HEK293 (cell line): ENCODE measurements around the gene MS4A10.

Source experiments
- CTCF ChIA-PET: fragments of 350-600 bp; formaldehyde crosslinking; extraction: SDS; loops from one replicate; lab custom pipeline; 2021; ENCODE audit warnings: antibody characterized with exemption; lab: Yijun Ruan, JAX
- POLR2A ChIA-PET: fragments of 300-600 bp; formaldehyde crosslinking; extraction: SDS; loops from one replicate; lab custom pipeline; 2020; ENCODE audit warnings: antibody characterized with exemption, inconsistent platforms; lab: Yijun Ruan, JAX
- H3K27ac ChIP-seq: fragments of 200-500 bp; sonication (Bioruptor generic); 2 replicates; pipeline ENCODE4 v1.5.1; 2014; ENCODE audit warnings: low read depth, low read length, control low read depth, inconsistent platforms; ENCODE audit errors: extremely low read depth
- H3K36me3 ChIP-seq, 2 experiments: fragments of 200-500 bp in 1 of 2; sonication (Bioruptor generic) in 1 of 2; 1 replicate in 1 of 2; 2 replicates in 1 of 2; pipeline ENCODE4 v1.5.1; 2014 to 2017; ENCODE audit warnings: inconsistent platforms in 2 of 2, low read length in 2 of 2; ENCODE audit not compliant: control insufficient read depth in 2 of 2, insufficient read depth in 1 of 2
- H3K4me1 ChIP-seq: fragments of 200-500 bp; sonication (Bioruptor generic); 2 replicates; pipeline ENCODE4 v1.5.1; 2014; ENCODE audit warnings: mild to moderate bottlenecking, low read length, inconsistent platforms; ENCODE audit not compliant: control insufficient read depth, insufficient read depth
- H3K4me3 ChIP-seq: 2 replicates; pipeline ENCODE4 v1.5.1; 2011; ENCODE audit warnings: low read depth, mild to moderate bottlenecking, control low read depth, low read length, moderate library complexity
- H3K9me3 ChIP-seq: fragments of 200-500 bp; sonication (Bioruptor generic); 2 replicates; pipeline ENCODE4 v1.5.1; 2014; ENCODE audit warnings: low read depth, low read length, inconsistent platforms; ENCODE audit not compliant: control insufficient read depth, insufficient read depth
- FEZF1 ChIP-seq: fragments of 450-650 bp; formaldehyde crosslinking; IDR thresholded peaks from 2 replicates; pipeline ENCODE4 v1.5.1; 2016; ENCODE audit warnings: missing biosample characterization, missing genetic modification characterization
- MYNN ChIP-seq: fragments of 450-650 bp; formaldehyde crosslinking; IDR thresholded peaks from 2 replicates; pipeline ENCODE4 v1.5.1; 2016; ENCODE audit warnings: missing biosample characterization, missing genetic modification characterization, borderline replicate concordance
- SCRT1 ChIP-seq: fragments of 450-650 bp; formaldehyde crosslinking; IDR thresholded peaks from 2 replicates; pipeline ENCODE4 v1.5.1; 2016; ENCODE audit warnings: missing biosample characterization, missing genetic modification characterization, borderline replicate concordance
- SETDB1 ChIP-seq: IDR thresholded peaks from one replicate; pipeline ENCODE4 v1.6.1; 2017; ENCODE audit warnings: mild to moderate bottlenecking, low read length, moderate library complexity, mixed read lengths; ENCODE audit not compliant: insufficient read length
- SP3 ChIP-seq: fragments of 450-650 bp; formaldehyde crosslinking; IDR thresholded peaks from 2 replicates; pipeline ENCODE4 v1.5.1; 2016; ENCODE audit warnings: missing biosample characterization, missing genetic modification characterization
- SP7 ChIP-seq: fragments of 450-650 bp; formaldehyde crosslinking; IDR thresholded peaks from 2 replicates; pipeline ENCODE4 v1.5.1; 2016; ENCODE audit warnings: missing biosample characterization, missing genetic modification characterization
- ZNF112 ChIP-seq: fragments of 450-650 bp; formaldehyde crosslinking; IDR thresholded peaks from 2 replicates; pipeline ENCODE4 v1.5.0; 2017; ENCODE audit warnings: missing biosample characterization, missing genetic modification characterization
- ZNF121 ChIP-seq: fragments of 450-650 bp; formaldehyde crosslinking; IDR thresholded peaks from 2 replicates; pipeline ENCODE4 v1.5.1; 2016; ENCODE audit warnings: missing biosample characterization, missing genetic modification characterization
- ZNF140 ChIP-seq: fragments of 450-650 bp; formaldehyde crosslinking; IDR thresholded peaks from 2 replicates; pipeline ENCODE4 v1.5.1; 2016; ENCODE audit warnings: missing biosample characterization, missing genetic modification characterization
- ZNF221 ChIP-seq: fragments of 450-650 bp; formaldehyde crosslinking; IDR thresholded peaks from 2 replicates; pipeline ENCODE4 v1.5.1; 2017; ENCODE audit warnings: missing biosample characterization, missing genetic modification characterization, borderline replicate concordance
- ZNF302 ChIP-seq: fragments of 450-650 bp; formaldehyde crosslinking; IDR thresholded peaks from 2 replicates; pipeline ENCODE4 v1.5.1; 2016; ENCODE audit warnings: missing biosample characterization, missing genetic modification characterization, low read depth
- ZNF433 ChIP-seq: fragments of 450-650 bp; formaldehyde crosslinking; IDR thresholded peaks from 2 replicates; pipeline ENCODE4 v1.5.1; 2016; ENCODE audit warnings: missing biosample characterization, missing genetic modification characterization, low read depth
- ZNF501 ChIP-seq: fragments of 450-650 bp; formaldehyde crosslinking; IDR thresholded peaks from 2 replicates; pipeline ENCODE4 v1.5.1; 2016; ENCODE audit warnings: missing biosample characterization, missing genetic modification characterization
- ZNF544 ChIP-seq: fragments of 450-650 bp; formaldehyde crosslinking; IDR thresholded peaks from 2 replicates; pipeline ENCODE4 v1.5.0; 2017; ENCODE audit warnings: missing biosample characterization, missing genetic modification characterization
- ZNF707 ChIP-seq: fragments of 450-650 bp; formaldehyde crosslinking; IDR thresholded peaks from 2 replicates; pipeline ENCODE4 v1.5.1; 2016; ENCODE audit warnings: missing biosample characterization, missing genetic modification characterization
- ZNF776 ChIP-seq: fragments of 450-650 bp; formaldehyde crosslinking; IDR thresholded peaks from 2 replicates; pipeline ENCODE4 v1.5.0; 2017; ENCODE audit warnings: missing biosample characterization, missing genetic modification characterization, borderline replicate concordance
- ZNF830 ChIP-seq: fragments of 450-650 bp; IDR thresholded peaks from 2 replicates; pipeline ENCODE4 v1.5.0; 2018; ENCODE audit warnings: missing biosample characterization, missing genetic modification characterization, low read depth, mild to moderate bottlenecking, moderate library complexity
- TF ChIP-seq, protein P1 (sequence below): fragments of 450-650 bp; IDR thresholded peaks from 2 replicates; pipeline ENCODE4 v1.5.1; 2018; ENCODE audit warnings: missing biosample characterization, mild to moderate bottlenecking, missing genetic modification characterization
- TF ChIP-seq, protein P2 (sequence below): fragments of 450-650 bp; formaldehyde crosslinking; IDR thresholded peaks from 2 replicates; pipeline ENCODE4 v1.5.1; 2016; ENCODE audit warnings: missing biosample characterization, missing genetic modification characterization
- TF ChIP-seq, protein P3 (sequence below): fragments of 450-650 bp; formaldehyde crosslinking; conservative IDR thresholded peaks from 2 replicates; pipeline ENCODE4 v1.5.1; 2016; ENCODE audit warnings: low read depth, missing biosample characterization, missing genetic modification characterization
- TF ChIP-seq, protein P4 (sequence below): fragments of 450-650 bp; formaldehyde crosslinking; IDR thresholded peaks from 2 replicates; pipeline ENCODE4 v1.5.1; 2016; ENCODE audit warnings: missing biosample characterization, missing genetic modification characterization
- TF ChIP-seq, protein P5 (sequence below): fragments of 450-650 bp; formaldehyde crosslinking; IDR thresholded peaks from 2 replicates; pipeline ENCODE4 v1.5.1; 2017; ENCODE audit warnings: missing biosample characterization, missing genetic modification characterization

Gene MS4A10

DNA sequence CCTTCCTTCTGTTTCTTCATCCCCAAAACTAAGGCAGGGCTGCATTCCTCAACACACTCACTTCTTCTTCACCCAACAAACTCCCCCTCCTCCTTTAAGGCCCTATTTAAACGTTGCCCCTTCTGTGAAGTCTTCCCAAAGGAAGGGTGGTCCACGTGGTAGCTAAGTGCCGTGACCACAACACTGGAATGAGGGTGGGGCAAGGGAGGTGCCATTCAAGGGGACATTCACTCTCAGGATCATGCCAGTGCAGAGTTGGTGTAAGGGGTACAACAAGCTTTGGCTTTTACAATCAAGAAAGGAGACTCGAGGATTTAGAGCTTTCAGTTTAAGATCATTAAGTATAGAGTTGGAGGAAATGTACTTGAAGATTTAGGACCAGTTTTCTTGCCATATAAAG lies 8.0 kb upstream of the MS4A10 start:
- Histone ChIP-seq H3K9me3 (no peaks in the 10 kb centered on the region), H3K36me3 (no peaks in the 10 kb centered on the region), H3K4me1 (no peaks in the 10 kb centered on the region), H3K27ac (no peak overlapping the region), H3K4me3 (no peak overlapping the region)
- CTCF ChIA-PET, result interaction anchor here (0.7 to 6.7 kb wide), 12 partner anchors 8 to 479 kb away, joined by 3 to 34 read pairs (median 9); partner anchors contain the start of gene MS4A10
- POLR2A ChIA-PET, result interaction anchor here (1.5 kb wide), 1 partner anchor 137 kb away, joined by 3 read pairs; the partner anchor contains the start of gene TMEM109
- no peak for TF ChIP-seq FEZF1 (tag by site-specific recombination)
- TF ChIP-seq, protein P1, sequence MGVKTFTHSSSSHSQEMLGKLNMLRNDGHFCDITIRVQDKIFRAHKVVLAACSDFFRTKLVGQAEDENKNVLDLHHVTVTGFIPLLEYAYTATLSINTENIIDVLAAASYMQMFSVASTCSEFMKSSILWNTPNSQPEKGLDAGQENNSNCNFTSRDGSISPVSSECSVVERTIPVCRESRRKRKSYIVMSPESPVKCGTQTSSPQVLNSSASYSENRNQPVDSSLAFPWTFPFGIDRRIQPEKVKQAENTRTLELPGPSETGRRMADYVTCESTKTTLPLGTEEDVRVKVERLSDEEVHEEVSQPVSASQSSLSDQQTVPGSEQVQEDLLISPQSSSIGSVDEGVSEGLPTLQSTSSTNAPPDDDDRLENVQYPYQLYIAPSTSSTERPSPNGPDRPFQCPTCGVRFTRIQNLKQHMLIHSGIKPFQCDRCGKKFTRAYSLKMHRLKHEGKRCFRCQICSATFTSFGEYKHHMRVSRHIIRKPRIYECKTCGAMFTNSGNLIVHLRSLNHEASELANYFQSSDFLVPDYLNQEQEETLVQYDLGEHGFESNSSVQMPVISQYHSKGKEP, result no peak
- no peak for TF ChIP-seq ZNF707 (tag by site-specific recombination)
- TF ChIP-seq, protein P2, sequence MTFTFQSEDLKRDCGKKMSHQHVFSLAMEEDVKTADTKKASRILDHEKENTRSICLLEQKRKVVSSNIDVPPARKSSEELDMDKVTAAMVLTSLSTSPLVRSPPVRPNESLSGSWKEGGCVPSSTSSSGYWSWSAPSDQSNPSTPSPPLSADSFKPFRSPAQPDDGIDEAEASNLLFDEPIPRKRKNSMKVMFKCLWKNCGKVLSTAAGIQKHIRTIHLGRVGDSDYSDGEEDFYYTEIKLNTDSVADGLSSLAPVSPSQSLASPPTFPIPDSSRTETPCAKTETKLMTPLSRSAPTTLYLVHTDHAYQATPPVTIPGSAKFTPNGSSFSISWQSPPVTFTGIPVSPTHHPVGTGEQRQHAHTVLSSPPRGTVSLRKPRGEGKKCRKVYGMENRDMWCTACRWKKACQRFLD (tag by site-specific recombination), result no peak
- TF ChIP-seq ZNF302 (tag by site-specific recombination), result no peak
- TF ChIP-seq ZNF544 (tag by site-specific recombination), result no peak
- TF ChIP-seq ZNF221 (tag by site-specific recombination), result no peak

DNA sequence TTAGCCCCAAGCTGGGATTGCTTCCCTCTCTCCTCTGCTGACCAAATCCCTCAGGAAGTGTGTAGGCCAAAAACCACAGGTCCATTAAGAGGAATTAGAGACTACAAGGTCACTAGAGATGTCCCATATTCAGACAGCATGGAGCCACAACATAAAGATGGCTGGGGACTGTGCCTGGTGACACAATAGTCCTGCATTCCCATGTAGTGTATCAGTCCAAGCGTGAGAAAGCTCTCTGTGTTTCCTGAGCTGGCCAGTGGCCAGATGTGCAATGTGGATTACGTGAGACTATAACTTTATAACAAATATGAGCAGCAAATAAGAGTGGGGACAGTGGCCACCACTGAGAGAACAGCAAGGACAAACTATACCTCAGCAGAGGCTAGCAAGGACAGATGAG lies 7.6 kb upstream of the MS4A10 start:
- POLR2A ChIA-PET, result interaction anchor here (1.5 kb wide), 1 partner anchor 136 kb away, joined by 3 read pairs; the partner anchor contains the start of gene TMEM109
- CTCF ChIA-PET, result interaction anchor here (0.6 to 6.7 kb wide), 16 partner anchors 9 to 1211 kb away, joined by 3 to 34 read pairs (median 4); no protein-coding TSS in a partner anchor

More for the DNA sequence above, 7.6 kb upstream of the MS4A10 start:
- Histone ChIP-seq H3K4me3 (no peak overlapping the region), H3K4me1 (no peaks in the 10 kb centered on the region), H3K36me3 (no peaks in the 10 kb centered on the region), H3K27ac (no peak overlapping the region), H3K9me3 (no peaks in the 10 kb centered on the region)
- TF ChIP-seq, protein P3, sequence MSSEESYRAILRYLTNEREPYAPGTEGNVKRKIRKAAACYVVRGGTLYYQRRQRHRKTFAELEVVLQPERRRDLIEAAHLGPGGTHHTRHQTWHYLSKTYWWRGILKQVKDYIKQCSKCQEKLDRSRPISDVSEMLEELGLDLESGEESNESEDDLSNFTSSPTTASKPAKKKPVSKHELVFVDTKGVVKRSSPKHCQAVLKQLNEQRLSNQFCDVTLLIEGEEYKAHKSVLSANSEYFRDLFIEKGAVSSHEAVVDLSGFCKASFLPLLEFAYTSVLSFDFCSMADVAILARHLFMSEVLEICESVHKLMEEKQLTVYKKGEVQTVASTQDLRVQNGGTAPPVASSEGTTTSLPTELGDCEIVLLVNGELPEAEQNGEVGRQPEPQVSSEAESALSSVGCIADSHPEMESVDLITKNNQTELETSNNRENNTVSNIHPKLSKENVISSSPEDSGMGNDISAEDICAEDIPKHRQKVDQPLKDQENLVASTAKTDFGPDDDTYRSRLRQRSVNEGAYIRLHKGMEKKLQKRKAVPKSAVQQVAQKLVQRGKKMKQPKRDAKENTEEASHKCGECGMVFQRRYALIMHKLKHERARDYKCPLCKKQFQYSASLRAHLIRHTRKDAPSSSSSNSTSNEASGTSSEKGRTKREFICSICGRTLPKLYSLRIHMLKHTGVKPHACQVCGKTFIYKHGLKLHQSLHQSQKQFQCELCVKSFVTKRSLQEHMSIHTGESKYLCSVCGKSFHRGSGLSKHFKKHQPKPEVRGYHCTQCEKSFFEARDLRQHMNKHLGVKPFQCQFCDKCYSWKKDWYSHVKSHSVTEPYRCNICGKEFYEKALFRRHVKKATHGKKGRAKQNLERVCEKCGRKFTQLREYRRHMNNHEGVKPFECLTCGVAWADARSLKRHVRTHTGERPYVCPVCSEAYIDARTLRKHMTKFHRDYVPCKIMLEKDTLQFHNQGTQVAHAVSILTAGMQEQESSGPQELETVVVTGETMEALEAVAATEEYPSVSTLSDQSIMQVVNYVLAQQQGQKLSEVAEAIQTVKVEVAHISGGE (tag by site-specific recombination), result no peak
- TF ChIP-seq ZNF776, result no peak
- TF ChIP-seq ZNF707 (tag by site-specific recombination), result no peak
- no peak for TF ChIP-seq ZNF830 (tag by site-specific recombination)
- no peak for TF ChIP-seq SP7 (tag by site-specific recombination)
- TF ChIP-seq ZNF433, result no peak
- TF ChIP-seq, protein P4, sequence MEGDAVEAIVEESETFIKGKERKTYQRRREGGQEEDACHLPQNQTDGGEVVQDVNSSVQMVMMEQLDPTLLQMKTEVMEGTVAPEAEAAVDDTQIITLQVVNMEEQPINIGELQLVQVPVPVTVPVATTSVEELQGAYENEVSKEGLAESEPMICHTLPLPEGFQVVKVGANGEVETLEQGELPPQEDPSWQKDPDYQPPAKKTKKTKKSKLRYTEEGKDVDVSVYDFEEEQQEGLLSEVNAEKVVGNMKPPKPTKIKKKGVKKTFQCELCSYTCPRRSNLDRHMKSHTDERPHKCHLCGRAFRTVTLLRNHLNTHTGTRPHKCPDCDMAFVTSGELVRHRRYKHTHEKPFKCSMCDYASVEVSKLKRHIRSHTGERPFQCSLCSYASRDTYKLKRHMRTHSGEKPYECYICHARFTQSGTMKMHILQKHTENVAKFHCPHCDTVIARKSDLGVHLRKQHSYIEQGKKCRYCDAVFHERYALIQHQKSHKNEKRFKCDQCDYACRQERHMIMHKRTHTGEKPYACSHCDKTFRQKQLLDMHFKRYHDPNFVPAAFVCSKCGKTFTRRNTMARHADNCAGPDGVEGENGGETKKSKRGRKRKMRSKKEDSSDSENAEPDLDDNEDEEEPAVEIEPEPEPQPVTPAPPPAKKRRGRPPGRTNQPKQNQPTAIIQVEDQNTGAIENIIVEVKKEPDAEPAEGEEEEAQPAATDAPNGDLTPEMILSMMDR (tag by site-specific recombination), result no peak
- TF ChIP-seq ZNF140 (tag by site-specific recombination), result no peak
- no peak for TF ChIP-seq ZNF501 (tag by site-specific recombination)
- TF ChIP-seq SP3 (tag by site-specific recombination), result no peak
- TF ChIP-seq MYNN (tag by site-specific recombination), result no peak
- TF ChIP-seq, protein P5, sequence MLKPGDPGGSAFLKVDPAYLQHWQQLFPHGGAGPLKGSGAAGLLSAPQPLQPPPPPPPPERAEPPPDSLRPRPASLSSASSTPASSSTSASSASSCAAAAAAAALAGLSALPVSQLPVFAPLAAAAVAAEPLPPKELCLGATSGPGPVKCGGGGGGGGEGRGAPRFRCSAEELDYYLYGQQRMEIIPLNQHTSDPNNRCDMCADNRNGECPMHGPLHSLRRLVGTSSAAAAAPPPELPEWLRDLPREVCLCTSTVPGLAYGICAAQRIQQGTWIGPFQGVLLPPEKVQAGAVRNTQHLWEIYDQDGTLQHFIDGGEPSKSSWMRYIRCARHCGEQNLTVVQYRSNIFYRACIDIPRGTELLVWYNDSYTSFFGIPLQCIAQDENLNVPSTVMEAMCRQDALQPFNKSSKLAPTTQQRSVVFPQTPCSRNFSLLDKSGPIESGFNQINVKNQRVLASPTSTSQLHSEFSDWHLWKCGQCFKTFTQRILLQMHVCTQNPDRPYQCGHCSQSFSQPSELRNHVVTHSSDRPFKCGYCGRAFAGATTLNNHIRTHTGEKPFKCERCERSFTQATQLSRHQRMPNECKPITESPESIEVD (tag by site-specific recombination), result no peak
- TF ChIP-seq SCRT1, result no peak
- TF ChIP-seq ZNF121 (tag by site-specific recombination), result no peak
- TF ChIP-seq ZNF112 (tag by site-specific recombination), result no peak
- TF ChIP-seq SETDB1, result no peak
